GM18951 (cell line): Measurements from ENCODE around the gene TSPOAP1.

ENCODE experiments used
- POLR2A ChIP-seq: IDR thresholded peaks from 4 replicates; pipeline ENCODE4 v1.6.1; 2011; ENCODE audit warnings: mild to moderate bottlenecking; ENCODE audit not compliant: insufficient read length, insufficient read depth; ENCODE audit errors: extremely low read depth
- in situ Hi-C: fragments of 300-500 bp; cut with MboI; formaldehyde crosslinking; loops from one replicate; pipeline ENCODE4 v1.12.0; 2022; ENCODE audit warnings: low sequenced_read_pairs, mixed read lengths, inconsistent platforms; ENCODE audit not compliant: unreplicated experiment

TSPOAP1 gene

DNA sequence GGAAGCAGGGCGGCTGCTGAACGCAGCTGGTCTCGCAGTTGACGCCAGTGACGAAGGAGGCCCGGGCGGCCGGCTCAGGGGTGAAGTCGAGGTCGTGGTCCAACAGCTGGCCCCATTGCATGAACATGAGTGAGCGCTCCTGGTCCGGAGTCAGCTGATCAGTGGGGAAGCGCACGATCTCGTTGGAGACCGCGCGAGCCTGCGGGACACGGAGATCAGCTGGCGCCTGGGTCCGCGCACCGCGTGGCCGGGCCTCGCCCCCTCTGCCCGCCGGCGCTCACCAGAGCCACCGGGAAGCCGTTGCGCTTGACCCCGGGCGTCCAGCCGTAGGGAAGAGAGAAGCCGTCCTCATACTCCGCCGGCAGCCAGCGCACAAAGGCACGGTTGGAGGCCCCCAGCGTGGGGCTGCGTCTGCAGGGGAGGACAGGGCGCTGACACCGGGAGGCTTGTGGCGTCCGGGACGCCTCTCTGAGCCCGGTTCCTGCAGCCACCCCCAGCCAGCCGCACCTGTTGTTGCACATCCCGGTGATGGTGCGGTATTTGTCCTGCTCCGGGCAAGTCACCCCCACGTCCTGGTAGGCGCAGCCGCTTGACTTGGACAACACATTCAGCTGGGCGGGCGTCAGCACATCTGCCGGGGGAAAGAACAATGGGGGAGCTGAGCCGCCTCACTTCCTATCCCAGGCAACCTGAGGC, 49.4 kb downstream of the TSPOAP1 start:
- no peak for TF ChIP-seq POLR2A
- in situ Hi-C loops, result no loop called here

- in situ Hi-C loops, result no loop called here
- TF ChIP-seq POLR2A, result no peak
Observed at GRCh38 chr17:58278661-58279015, 50.0 kb downstream of the TSPOAP1 start.

GRCh38 chr17:58277802-58278595, 50.6 kb downstream of the TSPOAP1 start:
- in situ Hi-C loops, result no loop called here
- no peak for TF ChIP-seq POLR2A

GRCh38 chr17:58277107-58277801, 51.3 kb downstream of the TSPOAP1 start:
- in situ Hi-C loops, result no loop called here
- TF ChIP-seq POLR2A, result no peak

- TF ChIP-seq POLR2A, result no peak
- in situ Hi-C loops, result no loop called here
Observed at GRCh38 chr17:58276423-58276822, 52.2 kb downstream of the TSPOAP1 start.

GRCh38 chr17:58275417-58275816, 53.2 kb downstream of the TSPOAP1 start:
- in situ Hi-C loops, result no loop called here
- TF ChIP-seq POLR2A, result no peak

DNA sequence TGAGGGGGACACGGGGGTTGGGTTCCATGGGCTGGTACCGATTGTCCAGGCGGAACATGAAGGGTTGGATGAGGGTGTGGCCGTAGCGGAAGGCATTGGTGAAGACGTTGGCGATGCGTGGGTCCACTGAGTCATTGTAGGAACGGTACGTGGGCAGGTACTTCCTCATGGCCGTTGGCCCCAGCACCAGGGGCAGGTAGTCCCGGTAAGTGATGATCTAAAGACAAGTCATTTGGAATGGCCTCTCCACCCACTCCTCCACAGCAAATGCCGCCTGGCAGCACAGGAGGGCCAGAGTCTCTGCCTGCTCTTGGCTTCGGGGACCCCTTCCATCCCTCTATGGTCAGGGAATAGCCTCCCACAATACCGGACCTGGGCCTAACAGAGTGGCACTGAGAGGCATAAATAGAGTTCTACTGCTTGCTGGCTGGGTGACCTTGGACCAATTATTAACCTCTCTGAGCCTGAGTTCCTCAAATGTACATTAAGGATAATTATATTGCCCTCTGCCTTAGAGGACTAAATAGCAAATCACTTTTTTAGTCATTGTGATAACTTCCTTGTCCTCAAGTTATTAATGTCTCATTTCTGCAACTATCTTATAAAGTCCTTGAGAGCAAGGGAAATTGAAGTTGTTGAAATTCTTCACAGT, 55.0 kb downstream of the TSPOAP1 start:
- in situ Hi-C loops, result no loop called here
- TF ChIP-seq POLR2A, result no peak

DNA sequence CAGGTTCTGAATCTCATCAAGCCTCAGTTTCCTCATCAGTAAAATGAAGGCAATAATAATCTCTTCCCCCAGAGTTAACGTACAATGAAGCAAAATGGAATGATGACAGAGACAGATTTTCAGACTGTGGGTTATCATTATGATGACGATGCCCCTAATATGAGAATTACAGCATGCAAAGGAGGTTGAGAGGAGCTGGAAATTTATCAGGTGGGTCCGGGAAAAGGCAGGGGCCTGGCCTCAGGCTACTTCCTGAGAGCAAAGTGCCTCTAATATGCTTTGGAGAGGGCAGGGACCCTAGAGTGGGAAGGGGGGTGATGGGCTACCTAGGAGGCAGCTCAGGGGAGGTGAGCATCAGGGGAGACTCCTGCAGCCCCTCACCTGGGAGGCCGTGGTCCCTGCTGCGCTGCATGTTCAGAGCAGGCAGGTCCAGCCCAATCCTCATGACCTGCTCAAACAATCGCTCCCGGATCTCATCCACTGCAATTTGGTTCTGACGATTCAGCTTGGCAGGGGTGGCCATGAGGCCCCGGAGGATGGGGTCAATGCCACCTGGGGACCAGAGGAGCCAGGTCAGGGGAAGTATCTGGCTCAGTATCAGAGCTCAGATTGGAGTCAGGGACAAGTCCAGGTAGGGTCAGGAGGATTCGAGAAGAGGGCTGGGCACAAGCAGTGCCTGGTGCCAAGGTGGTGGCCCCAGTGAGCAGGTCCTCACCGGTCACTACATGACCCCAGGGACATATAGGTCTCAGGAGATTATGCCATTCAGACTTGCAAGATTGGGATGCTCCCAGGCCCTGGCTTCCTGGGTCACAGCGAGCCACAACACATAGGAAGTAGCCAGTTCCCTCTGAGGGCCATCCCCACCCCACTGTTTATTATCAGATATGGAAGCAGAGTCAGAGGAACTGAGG, 56.0 kb downstream of the TSPOAP1 start:
- no peak for TF ChIP-seq POLR2A
- in situ Hi-C loops, result no loop called here

GRCh38 chr17:58271216-58271931, 57.2 kb downstream of the TSPOAP1 start:
- in situ Hi-C loops, result no loop called here
- TF ChIP-seq POLR2A, result no peak

- no peak for TF ChIP-seq POLR2A
- in situ Hi-C loops, result no loop called here
Observed at GRCh38 chr17:58270476-58271215, 57.9 kb downstream of the TSPOAP1 start.

GRCh38 chr17:58269557-58270291, 58.9 kb downstream of the TSPOAP1 start:
- no peak for TF ChIP-seq POLR2A
- in situ Hi-C loops, result no loop called here
